ENCODE measurements around the gene RORC. TPM values are rescaled to one million over a fixed set of nuclear protein-coding genes. Genes with fewer than 3 reads are reported as not detected.

RORC gene
- total RNA-seq, 1 donor from 2014 or later, result not detected

GRCh38 chr1:151867765-151868411 lies 36.3 kb upstream of the RORC start:
- H3K4me1 Mint-ChIP-seq (ENCODE audit: low read depth, unreplicated experiment), result no peaks in the 10 kb centered on the region
- H3K9me3 Mint-ChIP-seq (ENCODE audit: unreplicated experiment), result peaks cover 5% of the 10 kb centered on the region
- no peak for TF ChIP-seq CTCF (IDR thresholded peaks at IDR 0.05; ENCODE audit: partially characterized antibody, unreplicated experiment)
- no peaks in the 10 kb centered on the region for H3K36me3 Mint-ChIP-seq (ENCODE audit: unreplicated experiment)
- no peak overlapping the region for H3K4me3 Mint-ChIP-seq (ENCODE audit: unreplicated experiment)
- peaks cover 5% of the 10 kb centered on the region for H3K27me3 Mint-ChIP-seq (ENCODE audit: unreplicated experiment)
- no peak overlapping the region for H3K27ac Mint-ChIP-seq (ENCODE audit: unreplicated experiment)
- DNase-seq, result no peak

GRCh38 chr1:151867321-151867720 lies 35.7 kb upstream of the RORC start:
- H3K4me1 Mint-ChIP-seq (ENCODE audit: low read depth, unreplicated experiment), result no peaks in the 10 kb centered on the region
- DNase-seq, result no peak

GRCh38 chr1:151864411-151864810 lies 32.8 kb upstream of the RORC start:
- Mint-ChIP-seq H3K27ac (ENCODE audit: unreplicated experiment) (no peak overlapping the region), H3K4me3 (ENCODE audit: unreplicated experiment) (no peak overlapping the region), H3K36me3 (ENCODE audit: unreplicated experiment) (no peaks in the 10 kb centered on the region), H3K4me1 (ENCODE audit: low read depth, unreplicated experiment) (peaks cover 10% of the 10 kb centered on the region), H3K9me3 (ENCODE audit: unreplicated experiment) (peaks cover 10% of the 10 kb centered on the region), H3K27me3 (ENCODE audit: unreplicated experiment) (peaks cover 15% of the 10 kb centered on the region)
- TF ChIP-seq CTCF (IDR thresholded peaks at IDR 0.05; ENCODE audit: partially characterized antibody, unreplicated experiment), result no peak
- DNase-seq, result no peak

More at GRCh38 chr1:151867321-151867720, 35.7 kb upstream of the RORC start:
- H3K4me3 Mint-ChIP-seq (ENCODE audit: unreplicated experiment), result no peak overlapping the region
- no peaks in the 10 kb centered on the region for H3K36me3 Mint-ChIP-seq (ENCODE audit: unreplicated experiment)
- no peak for TF ChIP-seq CTCF (IDR thresholded peaks at IDR 0.05; ENCODE audit: partially characterized antibody, unreplicated experiment)
- no peak overlapping the region for H3K27ac Mint-ChIP-seq (ENCODE audit: unreplicated experiment)
- peaks cover 5% of the 10 kb centered on the region for H3K9me3 Mint-ChIP-seq (ENCODE audit: unreplicated experiment)
- peaks cover 6% of the 10 kb centered on the region for H3K27me3 Mint-ChIP-seq (ENCODE audit: unreplicated experiment)

- no peak for DNase-seq
- Mint-ChIP-seq H3K4me1 (ENCODE audit: low read depth, unreplicated experiment) (peaks cover 10% of the 10 kb centered on the region), H3K27ac (ENCODE audit: unreplicated experiment) (no peak overlapping the region), H3K9me3 (ENCODE audit: unreplicated experiment) (peaks cover 10% of the 10 kb centered on the region), H3K36me3 (ENCODE audit: unreplicated experiment) (no peaks in the 10 kb centered on the region), H3K27me3 (ENCODE audit: unreplicated experiment) (peaks cover 17% of the 10 kb centered on the region), H3K4me3 (ENCODE audit: unreplicated experiment) (no peak overlapping the region)
- TF ChIP-seq CTCF (IDR thresholded peaks at IDR 0.05; ENCODE audit: partially characterized antibody, unreplicated experiment), result no peak
Measured at GRCh38 chr1:151862604-151863003, 31.0 kb upstream of the RORC start.

- no peak overlapping the region for H3K4me3 Mint-ChIP-seq (ENCODE audit: unreplicated experiment)
- H3K9me3 Mint-ChIP-seq (ENCODE audit: unreplicated experiment), result peaks cover 10% of the 10 kb centered on the region
- DNase-seq, result no peak
- H3K27me3 Mint-ChIP-seq (ENCODE audit: unreplicated experiment), result peaks cover 17% of the 10 kb centered on the region
- H3K4me1 Mint-ChIP-seq (ENCODE audit: low read depth, unreplicated experiment), result peaks cover 10% of the 10 kb centered on the region
- TF ChIP-seq CTCF (IDR thresholded peaks at IDR 0.05; ENCODE audit: partially characterized antibody, unreplicated experiment), result no peak
- peaks cover 4% of the 10 kb centered on the region for H3K36me3 Mint-ChIP-seq (ENCODE audit: unreplicated experiment)
- H3K27ac Mint-ChIP-seq (ENCODE audit: unreplicated experiment), result no peak overlapping the region
Measured at GRCh38 chr1:151860504-151861187, 29.0 kb upstream of the RORC start.
